GM21825 (cell line): Measurements from ENCODE around the gene VSIG4.
"Not testable (repeated sequence)": the region's sequence is repeated elsewhere in the genome, so short reads cannot be mapped to it uniquely, and the experiment has no call there.

ENCODE experiments used
- ATAC-seq: cut with Tn5 transposase; IDR thresholded peaks from one replicate; pipeline ENCODE4 v1.9.1; 2021; ENCODE audit warnings: mild to moderate bottlenecking, moderate library complexity; ENCODE audit not compliant: unreplicated experiment

VSIG4 gene

DNA sequence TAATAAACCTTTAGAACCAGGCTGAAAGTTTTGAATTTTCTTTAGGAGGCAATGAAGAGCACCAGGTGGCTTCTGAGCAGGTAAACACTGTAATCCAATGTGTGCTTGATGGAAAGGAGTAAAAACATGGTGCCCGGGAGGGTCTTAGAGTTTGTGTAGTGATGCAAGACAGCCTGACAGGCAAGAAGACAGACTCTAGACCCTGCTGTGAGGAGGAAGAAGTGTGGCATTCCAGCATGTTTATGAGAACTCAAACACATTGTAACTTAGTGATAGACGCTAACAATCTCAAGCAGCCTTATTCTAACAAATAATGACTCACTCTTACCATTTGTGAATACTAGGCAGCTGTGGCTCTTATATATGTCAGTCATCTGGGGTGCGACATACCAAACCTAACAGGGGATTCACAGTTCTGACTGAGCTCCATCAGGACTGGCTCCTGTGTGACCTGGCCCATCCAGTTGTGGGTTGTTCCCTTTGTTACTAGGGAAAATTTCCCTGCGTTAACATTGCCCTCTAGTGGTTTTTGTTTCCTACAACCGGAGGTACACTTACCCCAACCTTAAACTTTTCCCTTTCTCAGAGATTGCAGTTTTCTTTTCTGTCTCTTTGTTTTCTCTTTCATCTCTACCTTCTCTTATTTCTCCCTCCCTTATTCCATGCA, 53.8 kb downstream of the VSIG4 start:
- ATAC-seq, result peak; percentile 68

DNA sequence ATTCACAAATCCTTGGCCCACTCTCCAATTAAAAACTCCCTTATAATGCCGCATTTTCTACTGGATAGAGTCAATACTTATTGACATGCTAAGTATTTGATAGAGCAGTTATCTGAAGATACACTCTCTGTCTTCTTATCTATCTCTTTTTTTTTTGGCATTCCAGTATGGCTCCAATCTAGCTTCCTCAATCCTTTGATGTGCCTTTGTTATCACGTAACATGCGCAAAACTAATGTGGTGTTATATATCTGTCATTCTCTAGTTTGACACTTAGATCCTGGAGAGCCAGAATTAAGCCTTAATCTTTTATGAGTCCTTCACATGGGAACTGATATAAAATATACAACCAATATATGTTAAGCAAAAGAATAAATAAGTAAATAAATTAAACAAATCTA, 54.7 kb downstream of the VSIG4 start:
- ATAC-seq, result no peak

DNA sequence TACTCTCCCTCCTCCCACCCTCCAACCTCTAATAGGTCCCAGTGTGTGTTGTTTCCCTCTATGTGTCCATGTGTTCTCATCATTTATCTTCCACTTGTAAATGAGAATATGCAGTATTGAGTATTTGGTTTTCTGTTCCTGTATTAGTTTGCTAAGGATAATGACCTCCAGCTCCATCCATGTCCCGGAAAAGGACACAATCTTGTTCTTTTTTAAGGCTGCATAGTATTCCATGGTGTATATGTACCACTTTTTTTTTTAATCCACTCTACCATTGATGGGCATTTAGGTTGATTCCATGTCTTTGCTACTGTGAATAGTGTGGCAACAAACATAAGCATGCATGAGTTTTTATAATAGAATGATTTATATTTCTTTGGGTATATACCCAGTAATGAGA, 62.7 kb downstream of the VSIG4 start:
- not testable (repeated sequence) for ATAC-seq

DNA sequence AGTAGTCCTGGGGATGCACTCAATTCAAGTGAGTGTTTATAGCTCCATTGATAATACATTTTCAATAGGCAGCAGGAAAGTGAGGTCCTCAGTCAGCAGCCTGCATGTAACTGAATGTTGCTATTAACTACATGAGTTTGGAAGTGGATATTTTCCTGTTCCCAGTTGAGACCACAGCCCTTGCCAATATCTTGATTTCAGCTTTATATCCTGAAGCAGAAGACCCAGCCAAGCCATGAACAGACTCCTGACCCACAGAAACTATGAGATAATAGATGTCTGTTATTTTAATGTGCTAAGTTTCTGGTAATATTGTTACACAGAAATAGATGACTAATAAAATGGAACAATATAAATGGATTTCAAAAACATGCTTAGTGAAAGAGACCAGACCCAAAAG, 63.7 kb downstream of the VSIG4 start:
- ATAC-seq, result no peak

DNA sequence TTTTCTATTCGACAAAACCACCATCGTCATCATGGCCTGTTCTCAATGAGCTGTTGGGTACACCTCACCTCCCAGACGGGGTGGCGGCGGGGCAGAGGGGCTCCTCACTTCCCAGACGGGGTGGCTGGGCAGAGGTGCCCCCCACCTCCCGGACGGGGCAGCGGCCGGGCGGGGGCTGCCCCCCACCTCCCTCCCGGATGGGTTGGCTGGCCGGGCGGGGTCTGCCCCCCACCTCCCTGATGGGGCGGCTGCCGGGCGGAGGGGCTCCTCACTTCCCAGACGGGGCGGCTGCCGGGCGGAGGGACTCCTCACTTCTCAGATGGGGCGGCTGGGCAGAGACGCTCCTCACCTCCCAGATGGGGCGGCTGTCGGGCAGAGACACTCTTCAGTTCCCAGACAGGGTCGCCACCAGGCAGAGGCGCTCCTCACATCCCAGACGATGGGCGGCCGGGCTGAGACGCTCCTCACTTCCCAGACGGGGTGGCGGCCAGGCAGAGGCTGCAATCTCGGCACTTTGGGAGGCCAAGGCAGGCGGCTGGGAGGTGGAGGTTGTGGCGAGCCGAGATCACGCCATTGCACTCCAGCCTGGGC, 64.6 kb downstream of the VSIG4 start:
- ATAC-seq, result not testable (repeated sequence)
